ENCODE data around the gene NT5M. TPM values are rescaled to one million over a fixed set of nuclear protein-coding genes. Genes with fewer than 3 reads are reported as not detected.
"Not testable (repeated sequence)": the region's sequence is repeated elsewhere in the genome, so short reads cannot be mapped to it uniquely, and the experiment has no call there.

The NT5M gene
- total RNA-seq, 1 donor from 2014 or later: 1.9 TPM

- Histone ChIP-seq H3K27me3 (no peaks in the 10 kb centered on the region), H3K9me3 (no peaks in the 10 kb centered on the region), H3K36me3 (no peaks in the 10 kb centered on the region), H3K27ac (no peak overlapping the region), H3K4me1 (peaks cover 23% of the 10 kb centered on the region), H3K4me3 (no peak overlapping the region)
- no peak for TF ChIP-seq CTCF (IDR thresholded peaks at IDR 0.05)
- intact Hi-C loops (cut with DNase I): no loop called here
- ATAC-seq: no peak
- DNase-seq: peak; percentile 53
Observed at GRCh38 chr17:17379197-17379991, 76.2 kb downstream of the NT5M start.

GRCh38 chr17:17380145-17380925 lies 77.2 kb downstream of the NT5M start:
- TF ChIP-seq CTCF (IDR thresholded peaks at IDR 0.05): no peak
- no peak overlapping the region for H3K27ac ChIP-seq
- H3K27me3 ChIP-seq: no peaks in the 10 kb centered on the region
- DNase-seq (peak; percentile 52), ATAC-seq (no peak)
- H3K9me3 ChIP-seq: no peaks in the 10 kb centered on the region
- no peaks in the 10 kb centered on the region for H3K36me3 ChIP-seq
- no peak overlapping the region for H3K4me3 ChIP-seq
- intact Hi-C loops (cut with DNase I): no loop called here
- peaks cover 23% of the 10 kb centered on the region for H3K4me1 ChIP-seq

GRCh38 chr17:17381446-17382064 lies 78.4 kb downstream of the NT5M start:
- no peaks in the 10 kb centered on the region for H3K27me3 ChIP-seq
- DNase-seq: no peak
- ATAC-seq: no peak

GRCh38 chr17:17382065-17382459 lies 78.9 kb downstream of the NT5M start:
- DNase-seq (no peak), ATAC-seq (no peak)
- no peak for TF ChIP-seq CTCF (IDR thresholded peaks at IDR 0.05)
- intact Hi-C loops (cut with DNase I): no loop called here
- Histone ChIP-seq H3K27me3 (no peaks in the 10 kb centered on the region), H3K4me3 (no peak overlapping the region), H3K4me1 (peaks cover 9% of the 10 kb centered on the region), H3K9me3 (no peaks in the 10 kb centered on the region), H3K36me3 (no peaks in the 10 kb centered on the region), H3K27ac (no peak overlapping the region)

More at GRCh38 chr17:17381446-17382064, 78.4 kb downstream of the NT5M start:
- no peaks in the 10 kb centered on the region for H3K9me3 ChIP-seq
- no peak overlapping the region for H3K27ac ChIP-seq
- H3K4me1 ChIP-seq: peaks cover 14% of the 10 kb centered on the region
- no peaks in the 10 kb centered on the region for H3K36me3 ChIP-seq
- TF ChIP-seq CTCF (IDR thresholded peaks at IDR 0.05): no peak
- no peak overlapping the region for H3K4me3 ChIP-seq
- intact Hi-C loops (cut with DNase I): no loop called here

- ATAC-seq (no peak), DNase-seq (no peak)
- intact Hi-C loops (cut with DNase I): no loop called here
Observed at GRCh38 chr17:17382971-17383370, 79.8 kb downstream of the NT5M start.

GRCh38 chr17:17383431-17384290 lies 80.5 kb downstream of the NT5M start:
- H3K27ac ChIP-seq; H3K9me3 ChIP-seq; ATAC-seq; H3K4me3 ChIP-seq; H3K36me3 ChIP-seq; DNase-seq; H3K4me1 ChIP-seq; intact Hi-C loops (cut with DNase I); H3K27me3 ChIP-seq: not testable (repeated sequence)

More at GRCh38 chr17:17382971-17383370, 79.8 kb downstream of the NT5M start:
- Histone ChIP-seq H3K27ac (no peak overlapping the region), H3K36me3 (no peaks in the 10 kb centered on the region), H3K27me3 (no peaks in the 10 kb centered on the region), H3K4me1 (peaks cover under 1% of the 10 kb centered on the region), H3K4me3 (no peak overlapping the region), H3K9me3 (no peaks in the 10 kb centered on the region)
- no peak for TF ChIP-seq CTCF (IDR thresholded peaks at IDR 0.05)

Measured in upper lobe of right lung (tissue), 1 donor.